ENCODE results near the gene PIH1D1. TPM values are rescaled to one million over a fixed set of nuclear protein-coding genes. Genes with fewer than 3 reads are reported as not detected.
A peak's percentile ranks its signal among the peaks of the same experiment; 100 is the strongest.

Gene PIH1D1
- total and polyA plus RNA-seq, 2 donors (not counting 3 experiments of a cell fraction or from before 2014, with no cell fraction given), result 83.2 to 86.9 TPM

DNA sequence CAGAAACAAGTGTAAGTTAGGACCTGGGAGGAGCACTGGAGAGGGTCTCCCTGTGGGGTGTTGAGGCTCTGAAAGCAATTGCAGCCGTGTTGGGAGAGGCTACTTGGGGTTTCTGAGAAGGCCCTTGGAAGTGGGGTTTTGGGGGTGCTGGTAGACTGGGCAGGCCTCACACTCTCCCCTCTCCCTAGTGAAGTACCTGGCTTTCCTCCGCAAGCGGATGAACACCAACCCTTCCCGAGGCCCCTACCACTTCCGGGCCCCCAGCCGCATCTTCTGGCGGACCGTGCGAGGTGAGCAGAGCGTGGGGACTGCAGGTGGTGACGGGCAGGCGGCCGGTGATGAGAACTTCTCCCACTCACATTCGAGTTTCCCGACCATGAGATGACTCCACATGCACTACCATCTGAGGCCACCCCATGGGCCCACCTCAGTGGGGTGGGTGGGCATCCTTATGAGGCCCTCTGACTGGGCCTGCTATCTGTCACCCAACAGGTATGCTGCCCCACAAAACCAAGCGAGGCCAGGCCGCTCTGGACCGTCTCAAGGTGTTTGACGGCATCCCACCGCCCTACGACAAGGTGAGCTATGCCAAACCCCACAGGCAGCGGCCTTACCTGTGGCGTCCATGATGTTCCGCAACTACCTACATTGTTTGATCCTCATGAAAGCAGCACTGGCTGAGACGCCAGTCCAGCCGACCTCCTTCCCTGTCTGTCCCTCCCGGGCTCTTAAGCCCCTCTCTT, 38.8 kb upstream of the PIH1D1 start:
- Histone ChIP-seq H3K4me1 (ENCODE audit: control insufficient read depth, extremely low read depth, insufficient read depth, low read length) (peaks cover 12% of the 10 kb centered on the region), H3K79me2 (ENCODE audit: control insufficient read depth, insufficient read depth, low read length) (peaks cover 40% of the 10 kb centered on the region), H3K9me3 (replicated peaks; ENCODE audit: control insufficient read depth, insufficient read depth, low read length) (no peaks in the 10 kb centered on the region), H4K20me1 (replicated peaks; ENCODE audit: control insufficient read depth, extremely low read depth, insufficient read depth, low read length) (peaks cover 5% of the 10 kb centered on the region), H3K27ac (ENCODE audit: insufficient read depth, low read depth, low read length) (no peak overlapping the region), H3K27me3 (ENCODE audit: control insufficient read depth in 2 of 2, insufficient read depth in 2 of 2, low read length in 2 of 2) (no peaks in the 10 kb centered on the region), H3K4me2 (ENCODE audit: insufficient read depth, low read length) (peak overlapping the region; percentile 96), H2AFZ (ENCODE audit: low read depth, low read length) (no peak overlapping the region), H3K4me3 (replicated peaks in 1 of 3; ENCODE audit: insufficient read depth in 1 of 3, low read depth in 1 of 3, low read length in 3 of 3) (no peak overlapping the region), H3K36me3 (ENCODE audit: control insufficient read depth in 2 of 2, extremely low read depth in 1 of 2, insufficient read depth in 2 of 2, low read length in 2 of 2) (peaks cover 28 to 34% of the 10 kb centered on the region in 2 experiments), H3K9me1 (replicated peaks; ENCODE audit: control insufficient read depth, extremely low read depth, insufficient read depth, low read length) (no peaks in the 10 kb centered on the region), H3K9ac (replicated peaks; ENCODE audit: extremely low read depth, insufficient read depth, low read length) (no peak overlapping the region)
- dilution Hi-C loops (cut with MboI; ENCODE audit: extremely low pct_ligation_motif_present, low sequenced_read_pairs), result no loop called here
- ChIA-PET CTCF (no interaction called here), POLR2A (no interaction called here)
- no peak for DNase-seq (ENCODE audit: low read depth, low spot score)
- no TSS peak for BruUV-seq (replicated peaks)
- intact Hi-C loops (cut with micrococcal nuclease), result no loop called here
- FAIRE-seq, result no peak
- TF ChIP-seq, protein P1, sequence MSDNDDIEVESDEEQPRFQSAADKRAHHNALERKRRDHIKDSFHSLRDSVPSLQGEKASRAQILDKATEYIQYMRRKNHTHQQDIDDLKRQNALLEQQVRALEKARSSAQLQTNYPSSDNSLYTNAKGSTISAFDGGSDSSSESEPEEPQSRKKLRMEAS (IDR thresholded peaks at IDR 0.05; ENCODE audit: insufficient read depth, insufficient read length), result no peak
- TF ChIP-seq EZH2 (IDR thresholded peaks at IDR 0.05; ENCODE audit: borderline replicate concordance, low read depth, low read length, severe bottlenecking) (no peak), MYC (IDR thresholded peaks at IDR 0.05; ENCODE audit: low read depth, low read length) (no peak)
- TF ChIP-seq, protein P2, sequence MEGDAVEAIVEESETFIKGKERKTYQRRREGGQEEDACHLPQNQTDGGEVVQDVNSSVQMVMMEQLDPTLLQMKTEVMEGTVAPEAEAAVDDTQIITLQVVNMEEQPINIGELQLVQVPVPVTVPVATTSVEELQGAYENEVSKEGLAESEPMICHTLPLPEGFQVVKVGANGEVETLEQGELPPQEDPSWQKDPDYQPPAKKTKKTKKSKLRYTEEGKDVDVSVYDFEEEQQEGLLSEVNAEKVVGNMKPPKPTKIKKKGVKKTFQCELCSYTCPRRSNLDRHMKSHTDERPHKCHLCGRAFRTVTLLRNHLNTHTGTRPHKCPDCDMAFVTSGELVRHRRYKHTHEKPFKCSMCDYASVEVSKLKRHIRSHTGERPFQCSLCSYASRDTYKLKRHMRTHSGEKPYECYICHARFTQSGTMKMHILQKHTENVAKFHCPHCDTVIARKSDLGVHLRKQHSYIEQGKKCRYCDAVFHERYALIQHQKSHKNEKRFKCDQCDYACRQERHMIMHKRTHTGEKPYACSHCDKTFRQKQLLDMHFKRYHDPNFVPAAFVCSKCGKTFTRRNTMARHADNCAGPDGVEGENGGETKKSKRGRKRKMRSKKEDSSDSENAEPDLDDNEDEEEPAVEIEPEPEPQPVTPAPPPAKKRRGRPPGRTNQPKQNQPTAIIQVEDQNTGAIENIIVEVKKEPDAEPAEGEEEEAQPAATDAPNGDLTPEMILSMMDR (IDR thresholded peaks at IDR 0.05; ENCODE audit: extremely low read depth in 1 of 2, insufficient read depth in 1 of 2, low read depth in 1 of 2, low read length in 2 of 2), result no peak

Data from endothelial cell of umbilical vein (primary cell).